Panc1 (cell line): ENCODE measurements around the gene ANKRD17.

Source experiments
- POLR2AphosphoS5 ChIP-seq: IDR thresholded peaks from 2 replicates; pipeline ENCODE4 v1.6.1; 2012; ENCODE audit warnings: mild to moderate bottlenecking, low read depth, low read length, moderate library complexity
- SIN3A ChIP-seq: IDR thresholded peaks from 2 replicates; pipeline ENCODE4 v1.6.1; 2012; ENCODE audit warnings: low read depth, mild to moderate bottlenecking, low read length, moderate library complexity, borderline replicate concordance; ENCODE audit not compliant: insufficient read depth
- TCF7L2 ChIP-seq: IDR thresholded peaks from 2 replicates; pipeline ENCODE4 v1.6.1; 2011; ENCODE audit warnings: mild to moderate bottlenecking, low read depth, low read length, inconsistent platforms
- TF ChIP-seq, protein P1 (sequence below): fragments of 450-650 bp; IDR thresholded peaks from 2 replicates; pipeline ENCODE4 v1.5.1; 2017; ENCODE audit warnings: mild to moderate bottlenecking
- TF ChIP-seq, protein P2 (sequence below), 2 experiments: IDR thresholded peaks; 2 replicates each; pipeline ENCODE4 v1.6.1; 2011 to 2012; ENCODE audit warnings: low read depth in 2 of 2, control low read depth in 1 of 2, low read length in 1 of 2, mild to moderate bottlenecking in 1 of 2, moderate library complexity in 1 of 2; ENCODE audit not compliant: insufficient read depth in 1 of 2

- TF ChIP-seq, protein P1, sequence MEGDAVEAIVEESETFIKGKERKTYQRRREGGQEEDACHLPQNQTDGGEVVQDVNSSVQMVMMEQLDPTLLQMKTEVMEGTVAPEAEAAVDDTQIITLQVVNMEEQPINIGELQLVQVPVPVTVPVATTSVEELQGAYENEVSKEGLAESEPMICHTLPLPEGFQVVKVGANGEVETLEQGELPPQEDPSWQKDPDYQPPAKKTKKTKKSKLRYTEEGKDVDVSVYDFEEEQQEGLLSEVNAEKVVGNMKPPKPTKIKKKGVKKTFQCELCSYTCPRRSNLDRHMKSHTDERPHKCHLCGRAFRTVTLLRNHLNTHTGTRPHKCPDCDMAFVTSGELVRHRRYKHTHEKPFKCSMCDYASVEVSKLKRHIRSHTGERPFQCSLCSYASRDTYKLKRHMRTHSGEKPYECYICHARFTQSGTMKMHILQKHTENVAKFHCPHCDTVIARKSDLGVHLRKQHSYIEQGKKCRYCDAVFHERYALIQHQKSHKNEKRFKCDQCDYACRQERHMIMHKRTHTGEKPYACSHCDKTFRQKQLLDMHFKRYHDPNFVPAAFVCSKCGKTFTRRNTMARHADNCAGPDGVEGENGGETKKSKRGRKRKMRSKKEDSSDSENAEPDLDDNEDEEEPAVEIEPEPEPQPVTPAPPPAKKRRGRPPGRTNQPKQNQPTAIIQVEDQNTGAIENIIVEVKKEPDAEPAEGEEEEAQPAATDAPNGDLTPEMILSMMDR = no peak
- TF ChIP-seq POLR2AphosphoS5 (no peak), TCF7L2 (no peak), SIN3A (no peak)
- TF ChIP-seq, protein P2, sequence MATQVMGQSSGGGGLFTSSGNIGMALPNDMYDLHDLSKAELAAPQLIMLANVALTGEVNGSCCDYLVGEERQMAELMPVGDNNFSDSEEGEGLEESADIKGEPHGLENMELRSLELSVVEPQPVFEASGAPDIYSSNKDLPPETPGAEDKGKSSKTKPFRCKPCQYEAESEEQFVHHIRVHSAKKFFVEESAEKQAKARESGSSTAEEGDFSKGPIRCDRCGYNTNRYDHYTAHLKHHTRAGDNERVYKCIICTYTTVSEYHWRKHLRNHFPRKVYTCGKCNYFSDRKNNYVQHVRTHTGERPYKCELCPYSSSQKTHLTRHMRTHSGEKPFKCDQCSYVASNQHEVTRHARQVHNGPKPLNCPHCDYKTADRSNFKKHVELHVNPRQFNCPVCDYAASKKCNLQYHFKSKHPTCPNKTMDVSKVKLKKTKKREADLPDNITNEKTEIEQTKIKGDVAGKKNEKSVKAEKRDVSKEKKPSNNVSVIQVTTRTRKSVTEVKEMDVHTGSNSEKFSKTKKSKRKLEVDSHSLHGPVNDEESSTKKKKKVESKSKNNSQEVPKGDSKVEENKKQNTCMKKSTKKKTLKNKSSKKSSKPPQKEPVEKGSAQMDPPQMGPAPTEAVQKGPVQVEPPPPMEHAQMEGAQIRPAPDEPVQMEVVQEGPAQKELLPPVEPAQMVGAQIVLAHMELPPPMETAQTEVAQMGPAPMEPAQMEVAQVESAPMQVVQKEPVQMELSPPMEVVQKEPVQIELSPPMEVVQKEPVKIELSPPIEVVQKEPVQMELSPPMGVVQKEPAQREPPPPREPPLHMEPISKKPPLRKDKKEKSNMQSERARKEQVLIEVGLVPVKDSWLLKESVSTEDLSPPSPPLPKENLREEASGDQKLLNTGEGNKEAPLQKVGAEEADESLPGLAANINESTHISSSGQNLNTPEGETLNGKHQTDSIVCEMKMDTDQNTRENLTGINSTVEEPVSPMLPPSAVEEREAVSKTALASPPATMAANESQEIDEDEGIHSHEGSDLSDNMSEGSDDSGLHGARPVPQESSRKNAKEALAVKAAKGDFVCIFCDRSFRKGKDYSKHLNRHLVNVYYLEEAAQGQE (IDR thresholded peaks at IDR 0.05; ENCODE audit: insufficient read depth in 1 of 2, low read depth in 2 of 2, low read length in 1 of 2) = no peak
Observed at GRCh38 chr4:73272816-73273215, 14.2 kb upstream of the ANKRD17 start.
